Liver (tissue), 9 donors: ENCODE measurements around the gene ARHGEF16. TPM values are rescaled to one million over a fixed set of nuclear protein-coding genes. Genes with fewer than 3 reads are reported as not detected.

ENCODE experiments used
- DNase-seq: peaks from one replicate; pipeline ENCODE4 v3.0.0-alpha.2; 2017; ENCODE audit warnings: low spot score
- H3K27ac ChIP-seq, 2 donors: one replicate each; pipeline ENCODE4 v1.7.0; 2013; ENCODE audit warnings: inconsistent platforms in 2 of 2, low read length in 2 of 2, control low read depth in 1 of 2, low read depth in 1 of 2, mild to moderate bottlenecking in 1 of 2
- H3K27me3 ChIP-seq, 4 donors: one replicate each; pipeline versions ENCODE4 v1.6.1 to v1.7.0; 2013; ENCODE audit warnings: low read length in 3 of 4, inconsistent platforms in 1 of 4, mild to moderate bottlenecking in 1 of 4, moderate library complexity in 1 of 4; ENCODE audit not compliant: control insufficient read depth in 4 of 4, insufficient read depth in 4 of 4
- H3K36me3 ChIP-seq, 4 donors: one replicate each; pipeline versions ENCODE4 v1.6.1 to v1.7.0; 2013; ENCODE audit warnings: low read length in 3 of 4, mild to moderate bottlenecking in 3 of 4, low read depth in 1 of 4, moderate library complexity in 1 of 4; ENCODE audit not compliant: control insufficient read depth in 4 of 4, insufficient read depth in 3 of 4
- H3K4me1 ChIP-seq, 4 donors: one replicate each; pipeline versions ENCODE4 v1.6.1 to v1.7.0; 2013; ENCODE audit warnings: low read length in 3 of 4, mild to moderate bottlenecking in 3 of 4, moderate library complexity in 1 of 4; ENCODE audit not compliant: control insufficient read depth in 4 of 4, insufficient read depth in 4 of 4
- H3K4me3 ChIP-seq, 3 donors: one replicate each; pipeline versions ENCODE4 v1.6.1 to v1.7.0; 2013; ENCODE audit warnings: low read length in 3 of 3, control low read depth in 1 of 3, low read depth in 1 of 3, mild to moderate bottlenecking in 1 of 3
- H3K9ac ChIP-seq, 2 donors: one replicate each; pipeline ENCODE4 v1.7.0; 2013; ENCODE audit warnings: low read length in 2 of 2, mild to moderate bottlenecking in 2 of 2, moderate library complexity in 2 of 2, control low read depth in 1 of 2, low read depth in 1 of 2
- H3K9me3 ChIP-seq, 4 donors: one replicate each; pipeline versions ENCODE4 v1.6.1 to v1.7.0; 2013; ENCODE audit warnings: low read length in 3 of 4; ENCODE audit not compliant: control insufficient read depth in 4 of 4
- ATF3 ChIP-seq: IDR thresholded peaks from 2 replicates; pipeline ENCODE4 v1.6.1; 2016; ENCODE audit warnings: antibody characterized with exemption
- CTCF ChIP-seq: fragments of 150-350 bp; IDR thresholded peaks from 2 replicates; pipeline ENCODE4 v1.5.1; 2017; ENCODE audit warnings: improper control_type of control experiment, low read depth, low read length; ENCODE audit not compliant: missing input control
- EGR1 ChIP-seq, 2 donors: IDR thresholded peaks; 2 replicates each; pipeline ENCODE4 v1.6.1; 2016 to 2018; ENCODE audit warnings: antibody characterized with exemption in 2 of 2, low read depth in 2 of 2
- FOXA1 ChIP-seq: IDR thresholded peaks from 2 replicates; pipeline ENCODE4 v1.6.1; 2016; ENCODE audit warnings: antibody characterized with exemption
- FOXA2 ChIP-seq: IDR thresholded peaks from 2 replicates; pipeline ENCODE4 v1.6.1; 2016; ENCODE audit warnings: antibody characterized with exemption
- GABPA ChIP-seq, 2 donors: IDR thresholded peaks in 1 of 2; conservative IDR thresholded peaks in 1 of 2; 2 replicates each; pipeline ENCODE4 v1.6.1; 2016; ENCODE audit warnings: antibody characterized with exemption in 2 of 2, mild to moderate bottlenecking in 1 of 2, moderate library complexity in 1 of 2
- HNF4A ChIP-seq, 2 donors: conservative IDR thresholded peaks; 2 replicates each; pipeline ENCODE4 v1.6.1; 2016; ENCODE audit warnings: antibody characterized with exemption in 2 of 2, mild to moderate bottlenecking in 2 of 2
- HNF4G ChIP-seq: IDR thresholded peaks from 2 replicates; pipeline ENCODE4 v1.6.1; 2016; ENCODE audit warnings: antibody characterized with exemption
- JUND ChIP-seq, 2 donors: IDR thresholded peaks; 2 replicates each; pipeline ENCODE4 v1.6.1; 2016; ENCODE audit warnings: antibody characterized with exemption in 2 of 2
- MAX ChIP-seq: IDR thresholded peaks from 2 replicates; pipeline ENCODE4 v1.6.1; 2016; ENCODE audit warnings: antibody characterized with exemption
- NR2F2 ChIP-seq: IDR thresholded peaks from 2 replicates; pipeline ENCODE4 v1.6.1; 2016; ENCODE audit warnings: antibody characterized with exemption
- RAD21 ChIP-seq, 2 donors: IDR thresholded peaks; 2 replicates each; pipeline ENCODE4 v1.6.1; 2016; ENCODE audit warnings: antibody characterized with exemption in 2 of 2, mild to moderate bottlenecking in 2 of 2
- REST ChIP-seq: IDR thresholded peaks from 2 replicates; pipeline ENCODE4 v1.6.1; 2016; ENCODE audit warnings: antibody characterized with exemption, mild to moderate bottlenecking
- RXRA ChIP-seq, 2 donors: IDR thresholded peaks; 2 replicates each; pipeline ENCODE4 v1.6.1; 2017 to 2018; ENCODE audit warnings: antibody characterized with exemption in 2 of 2, mild to moderate bottlenecking in 1 of 2
- SP1 ChIP-seq: IDR thresholded peaks from 2 replicates; pipeline ENCODE4 v1.6.1; 2018; ENCODE audit warnings: antibody characterized with exemption, mild to moderate bottlenecking
- TAF1 ChIP-seq: conservative IDR thresholded peaks from 2 replicates; pipeline ENCODE4 v1.6.1; 2016; ENCODE audit warnings: antibody characterized with exemption, mild to moderate bottlenecking
- YY1 ChIP-seq: IDR thresholded peaks from 2 replicates; pipeline ENCODE4 v1.6.1; 2016; ENCODE audit warnings: antibody characterized with exemption, mild to moderate bottlenecking
- ZBTB33 ChIP-seq: IDR thresholded peaks from 2 replicates; pipeline ENCODE4 v1.6.1; 2016; ENCODE audit warnings: antibody characterized with exemption
- WGBS: extraction: QIAGEN DNeasy Blood & Tissue Kit; methylation state at CpG from one replicate; pipeline ENCODE4 v1.1.7; 2013; 5-methylcytosine and 5-hydroxymethylcytosine counted together
- polyA plus RNA-seq, 2 donors: library from polyadenylated mRNA; stranded (reverse) in 1 of 2; unstranded in 1 of 2; fragments of 200-250 nt in 1 of 2; fragments of >200 nt in 1 of 2; fragmentation: Nextera tagmentation in 1 of 2; extraction: Ambion mirVana in 1 of 2; gene quantifications; one replicate each; pipeline versions ENCODE4 v1.2.1 to v1.2.3, GENCODE V29; 2013 to 2015
- total RNA-seq, 2 donors: library from RNA; depleted of rRNA; stranded (reverse); fragments of >200 nt; gene quantifications; one replicate each; pipeline ENCODE4 v1.2.3, GENCODE V29; 2014
- donor health status: healthy.
- donor health status: healthy.
- donor health status: healthy.
- donor health status: healthy.
- donor health status: healthy.

ARHGEF16 gene
- total and polyA plus RNA-seq, 4 donors: 0.65 to 5.6 (median 2.8) TPM

GRCh38 chr1:3508757-3509415 is 54.4 kb downstream of the ARHGEF16 start:
- WGBS: 93% methylated on average over 33 of the region's 33 CpGs

More at GRCh38 chr1:3508757-3509415, 54.4 kb downstream of the ARHGEF16 start:
- Histone ChIP-seq H3K27ac (no peak overlapping the region), H3K4me1 (no peaks in the 10 kb centered on the region), H3K9ac (no peak overlapping the region), H3K4me3 (no peak overlapping the region), H3K9me3 (no peaks in the 10 kb centered on the region), H3K36me3 (no peaks in the 10 kb centered on the region), H3K27me3 (no peaks in the 10 kb centered on the region)
- TF ChIP-seq GABPA (IDR thresholded peaks at IDR 0.05 in 1 of 2, conservative IDR thresholded peaks at IDR 0.05 in 1 of 2) (no peak), ZBTB33 (no peak), SP1 (no peak), REST (no peak), RAD21 (IDR thresholded peaks at IDR 0.05) (no peak), CTCF (no peak), FOXA2 (no peak), FOXA1 (no peak), EGR1 (IDR thresholded peaks at IDR 0.05; ENCODE audit: low read depth in 2 of 2) (no peak), MAX (no peak), JUND (IDR thresholded peaks at IDR 0.05) (no peak), RXRA (IDR thresholded peaks at IDR 0.05) (no peak), NR2F2 (no peak), HNF4A (conservative IDR thresholded peaks at IDR 0.05) (no peak), ATF3 (no peak), TAF1 (no peak), YY1 (no peak), HNF4G (no peak)
- DNase-seq: no peak
